Measurements from ENCODE around the gene GADD45B.

The GADD45B gene

DNA sequence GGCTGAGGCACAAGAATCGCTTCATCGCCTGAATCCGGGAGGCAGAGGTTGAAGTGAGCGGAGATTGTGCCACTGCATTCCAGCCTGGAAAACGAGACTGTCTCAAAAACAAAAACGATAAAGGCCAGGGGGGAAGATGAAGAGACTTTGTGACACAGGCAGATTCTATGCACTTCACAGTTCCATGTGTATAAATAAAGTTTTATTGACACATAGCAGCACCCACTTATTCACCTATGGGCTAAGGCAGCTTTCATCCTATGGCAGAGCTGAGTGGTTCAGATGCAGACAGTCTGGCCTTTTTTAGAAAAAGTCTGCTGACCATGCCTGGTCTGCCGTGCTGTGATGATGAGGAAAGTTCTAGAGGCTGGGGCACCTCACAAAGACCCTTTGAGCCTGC lies 24.8 kb upstream of the GADD45B start:
- H3K4me3 ChIP-seq (ENCODE audit: low read length) = no peak overlapping the region
- no peaks in the 10 kb centered on the region for H3K27me3 ChIP-seq (ENCODE audit: control insufficient read depth, low read length)
- peaks cover 97% of the 10 kb centered on the region for H3K79me2 ChIP-seq (ENCODE audit: control insufficient read depth, low read length)
- H3K4me1 ChIP-seq (ENCODE audit: control insufficient read depth, low read length) = peaks cover 60% of the 10 kb centered on the region
- no peak for TF ChIP-seq EZH2phosphoT487 (IDR thresholded peaks at IDR 0.05; ENCODE audit: borderline replicate concordance, low read length)
- TF ChIP-seq, protein P1, sequence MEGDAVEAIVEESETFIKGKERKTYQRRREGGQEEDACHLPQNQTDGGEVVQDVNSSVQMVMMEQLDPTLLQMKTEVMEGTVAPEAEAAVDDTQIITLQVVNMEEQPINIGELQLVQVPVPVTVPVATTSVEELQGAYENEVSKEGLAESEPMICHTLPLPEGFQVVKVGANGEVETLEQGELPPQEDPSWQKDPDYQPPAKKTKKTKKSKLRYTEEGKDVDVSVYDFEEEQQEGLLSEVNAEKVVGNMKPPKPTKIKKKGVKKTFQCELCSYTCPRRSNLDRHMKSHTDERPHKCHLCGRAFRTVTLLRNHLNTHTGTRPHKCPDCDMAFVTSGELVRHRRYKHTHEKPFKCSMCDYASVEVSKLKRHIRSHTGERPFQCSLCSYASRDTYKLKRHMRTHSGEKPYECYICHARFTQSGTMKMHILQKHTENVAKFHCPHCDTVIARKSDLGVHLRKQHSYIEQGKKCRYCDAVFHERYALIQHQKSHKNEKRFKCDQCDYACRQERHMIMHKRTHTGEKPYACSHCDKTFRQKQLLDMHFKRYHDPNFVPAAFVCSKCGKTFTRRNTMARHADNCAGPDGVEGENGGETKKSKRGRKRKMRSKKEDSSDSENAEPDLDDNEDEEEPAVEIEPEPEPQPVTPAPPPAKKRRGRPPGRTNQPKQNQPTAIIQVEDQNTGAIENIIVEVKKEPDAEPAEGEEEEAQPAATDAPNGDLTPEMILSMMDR (IDR thresholded peaks at IDR 0.05; ENCODE audit: low read depth, low read length, poor library complexity, severe bottlenecking) = no peak
- peaks cover 14% of the 10 kb centered on the region; the same call in 1 of the 2 replicates for H4K20me1 ChIP-seq (ENCODE audit: control insufficient read depth, insufficient read depth, low read depth, low read length)
- H3K9me3 ChIP-seq (ENCODE audit: control insufficient read depth, insufficient read depth, low read length) = no peaks in the 10 kb centered on the region
- no peaks in the 10 kb centered on the region for H3K9me2 ChIP-seq (replicated peaks; ENCODE audit: control insufficient read depth, low read length)
- H3K27ac ChIP-seq (ENCODE audit: low read depth, low read length) = no peak overlapping the region
- H3F3A ChIP-seq (ENCODE audit: control insufficient read depth, insufficient read depth) = peaks cover 3% of the 10 kb centered on the region
- H3K4me2 ChIP-seq (ENCODE audit: low read length) = no peak overlapping the region
- peaks cover 50% of the 10 kb centered on the region for H3K36me3 ChIP-seq (ENCODE audit: control insufficient read depth, low read length)

DNA sequence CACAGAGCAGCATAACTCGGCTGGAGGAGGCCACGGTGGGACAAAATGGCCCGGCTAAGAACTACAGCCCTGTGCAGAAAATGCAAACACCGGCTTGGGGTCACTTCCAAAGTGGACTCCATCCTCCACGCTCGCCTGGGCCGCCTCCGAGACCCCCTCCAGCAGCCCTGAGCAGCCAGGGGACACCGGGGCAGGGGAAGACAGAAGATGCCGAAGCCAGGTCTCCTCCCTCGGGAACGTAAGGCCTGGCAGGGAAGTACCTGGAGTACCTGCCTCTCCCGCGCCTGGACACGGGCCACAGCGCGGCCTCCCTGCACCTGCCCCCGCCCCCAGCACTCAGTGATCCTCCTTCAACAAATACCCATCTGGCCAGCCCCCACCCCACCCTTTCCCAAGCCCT lies 24.2 kb upstream of the GADD45B start:
- Histone ChIP-seq H3K9me3 (ENCODE audit: control insufficient read depth, insufficient read depth, low read length) (no peaks in the 10 kb centered on the region), H4K20me1 (ENCODE audit: control insufficient read depth, insufficient read depth, low read depth, low read length) (peaks cover 14% of the 10 kb centered on the region; the same call in 1 of the 2 replicates), H3K4me2 (ENCODE audit: low read length) (no peak overlapping the region), H3K27ac (ENCODE audit: low read depth, low read length) (no peak overlapping the region), H3K4me1 (ENCODE audit: control insufficient read depth, low read length) (peaks cover 54% of the 10 kb centered on the region), H3K36me3 (ENCODE audit: control insufficient read depth, low read length) (peaks cover 54% of the 10 kb centered on the region), H3K4me3 (ENCODE audit: low read length) (no peak overlapping the region), H3K9me2 (replicated peaks; ENCODE audit: control insufficient read depth, low read length) (no peaks in the 10 kb centered on the region), H3K79me2 (ENCODE audit: control insufficient read depth, low read length) (peaks cover 97% of the 10 kb centered on the region), H3F3A (ENCODE audit: control insufficient read depth, insufficient read depth) (peaks cover 3% of the 10 kb centered on the region), H3K27me3 (ENCODE audit: control insufficient read depth, low read length) (no peaks in the 10 kb centered on the region)
- no peak for TF ChIP-seq EZH2phosphoT487 (IDR thresholded peaks at IDR 0.05; ENCODE audit: borderline replicate concordance, low read length)
- TF ChIP-seq, protein P1 (IDR thresholded peaks at IDR 0.05; ENCODE audit: low read depth, low read length, poor library complexity, severe bottlenecking) = no peak

DNA sequence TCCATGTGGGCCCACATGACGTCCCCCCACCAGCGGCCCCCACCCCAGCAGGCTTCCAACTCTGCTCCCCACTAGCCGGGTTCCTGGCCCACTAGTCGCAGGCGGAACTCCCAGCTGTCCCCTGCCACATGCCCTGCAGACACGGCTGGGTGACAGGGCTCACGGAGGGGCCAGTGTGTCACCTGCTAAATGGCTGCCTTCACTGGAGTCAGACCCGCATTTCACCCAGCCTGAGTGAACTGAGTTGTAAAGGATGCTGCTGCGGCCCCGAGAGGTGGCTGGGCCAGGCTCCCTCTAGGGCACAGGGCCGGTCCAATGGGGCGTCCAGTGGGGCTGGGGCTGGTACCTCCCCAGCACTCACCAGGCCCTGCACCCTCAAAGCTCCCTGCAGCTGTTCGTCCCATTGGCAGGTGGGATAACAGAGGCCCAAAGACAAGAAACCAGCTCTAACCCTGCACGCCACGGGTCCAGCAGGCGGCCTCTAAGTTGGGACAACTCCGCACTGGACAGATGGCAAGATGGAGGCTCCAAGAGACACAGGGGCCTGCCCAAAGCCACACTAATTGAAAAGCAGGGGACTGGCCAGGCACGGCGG lies 22.4 kb upstream of the GADD45B start:
- no peaks in the 10 kb centered on the region for H3K9me3 ChIP-seq (ENCODE audit: control insufficient read depth, insufficient read depth, low read length)
- H3K4me2 ChIP-seq (ENCODE audit: low read length) = peak overlapping the region; percentile 15
- TF ChIP-seq EZH2phosphoT487 (IDR thresholded peaks at IDR 0.05; ENCODE audit: borderline replicate concordance, low read length) = no peak
- TF ChIP-seq, protein P1 (IDR thresholded peaks at IDR 0.05; ENCODE audit: low read depth, low read length, poor library complexity, severe bottlenecking) = no peak
- no peaks in the 10 kb centered on the region for H3K9me2 ChIP-seq (replicated peaks; ENCODE audit: control insufficient read depth, low read length)
- peaks cover 83% of the 10 kb centered on the region for H3K79me2 ChIP-seq (ENCODE audit: control insufficient read depth, low read length)
- H3K4me3 ChIP-seq (ENCODE audit: low read length) = no peak overlapping the region
- H3K4me1 ChIP-seq (ENCODE audit: control insufficient read depth, low read length) = peaks cover 44% of the 10 kb centered on the region
- H3K27me3 ChIP-seq (ENCODE audit: control insufficient read depth, low read length) = no peaks in the 10 kb centered on the region
- peaks cover 47% of the 10 kb centered on the region for H3K36me3 ChIP-seq (ENCODE audit: control insufficient read depth, low read length)
- peaks cover 14% of the 10 kb centered on the region; the same call in 1 of the 2 replicates for H4K20me1 ChIP-seq (ENCODE audit: control insufficient read depth, insufficient read depth, low read depth, low read length)
- no peak overlapping the region for H3K27ac ChIP-seq (ENCODE audit: low read depth, low read length)
- H3F3A ChIP-seq (ENCODE audit: control insufficient read depth, insufficient read depth) = peaks cover 3% of the 10 kb centered on the region
